K562 (cell line): ENCODE measurements around the gene ZNF582. TPM values are rescaled to one million over a fixed set of nuclear protein-coding genes. Genes with fewer than 3 reads are reported as not detected.

Source experiments
- CBX5 ChIP-seq: IDR thresholded peaks from 2 replicates; pipeline ENCODE4 v1.6.1; 2014; ENCODE audit warnings: low read depth, borderline replicate concordance
- GABPB1 ChIP-seq: sonication (generic); formaldehyde crosslinking; IDR thresholded peaks from 2 replicates; pipeline ENCODE4 v1.8.0; 2022; ENCODE audit warnings: mild to moderate bottlenecking, missing genetic modification reagents
- GATAD2B ChIP-seq: fragments of 450-650 bp; IDR thresholded peaks from 2 replicates; pipeline ENCODE4 v1.6.1; 2017; ENCODE audit warnings: mild to moderate bottlenecking, borderline replicate concordance
- HEY1 ChIP-seq: fragments of 250-450 bp; sonication (Bioruptor Pico); IDR thresholded peaks from 2 replicates; pipeline ENCODE4 v1.5.0; 2020; ENCODE audit warnings: mild to moderate bottlenecking, moderate library complexity, borderline replicate concordance
- HNRNPH1 ChIP-seq: fragments of 200-400 bp; formaldehyde crosslinking; optimal IDR thresholded peaks from 2 replicates; pipeline ENCODE3; 2017; ENCODE audit warnings: low read depth, mild to moderate bottlenecking, low read length, moderate library complexity
- KLF16 ChIP-seq: IDR thresholded peaks from 2 replicates; pipeline ENCODE4 v1.6.1; 2016; ENCODE audit warnings: antibody characterized with exemption
- MLX ChIP-seq, 2 experiments: fragments of 450-650 bp in 1 of 2; sonication (generic) in 1 of 2; formaldehyde crosslinking; conservative IDR thresholded peaks; 2 replicates each; pipeline versions ENCODE4 v1.4.0 to v1.8.1; 2020 to 2022; ENCODE audit warnings: mild to moderate bottlenecking in 1 of 2, missing genetic modification reagents in 1 of 2
- NR2F6 ChIP-seq: fragments of 450-650 bp; formaldehyde crosslinking; IDR thresholded peaks from 2 replicates; pipeline ENCODE4 v1.4.0; 2020; ENCODE audit warnings: mild to moderate bottlenecking
- RERE ChIP-seq: sonication (generic); formaldehyde crosslinking; IDR thresholded peaks from 2 replicates; pipeline ENCODE4 v1.8.0; 2023; ENCODE audit warnings: missing genetic modification reagents, mild to moderate bottlenecking, borderline replicate concordance
- RNF2 ChIP-seq: sonication (generic); IDR thresholded peaks from 2 replicates; pipeline ENCODE4 v1.6.1; 2016
- SUPT5H ChIP-seq: fragments of 450-650 bp; IDR thresholded peaks from 2 replicates; pipeline ENCODE4 v1.6.1; 2016
- polyA plus RNA-seq, 8 experiments: library from polyadenylated mRNA; depleted of rRNA in 4 of 8; stranded (reverse) in 5 of 8; unstranded in 3 of 8; fragments of >200 nt; fragmentation: Nextera tagmentation in 2 of 8; fragmentation: Illumina TruSeq in 1 of 8; extraction: Ambion mirVana in 2 of 8; extraction: Trizol in 1 of 8; gene quantifications; 2 replicates each; pipeline versions ENCODE4 v1.2.1 to v1.2.3, GENCODE V29; 2011 to 2014; ENCODE audit warnings: inconsistent platforms in 1 of 8, missing spikeins in 1 of 8
- total RNA-seq, 7 experiments: library from RNA; depleted of rRNA in 6 of 7; stranded (reverse); fragments of >200 nt in 6 of 7; fragmentation: Illumina TruSeq in 2 of 7; extraction: Trizol in 2 of 7; gene quantifications; 2 replicates each; pipeline versions ENCODE4 v1.2.1 to v1.2.3, GENCODE V29; 2011 to 2021; ENCODE audit warnings: low replicate concordance in 1 of 7
- TF ChIP-seq, protein P1 (sequence below): sonication (generic); formaldehyde crosslinking; IDR thresholded peaks from 2 replicates; pipeline ENCODE4 v1.8.0; 2022; ENCODE audit warnings: missing genetic modification reagents, mild to moderate bottlenecking, borderline replicate concordance
- TF ChIP-seq, protein P2 (sequence below): fragments of 250-450 bp; sonication (Bioruptor Pico); IDR thresholded peaks from 2 replicates; pipeline ENCODE4 v1.5.0; 2020; ENCODE audit warnings: mild to moderate bottlenecking, borderline replicate concordance
- TF ChIP-seq, protein P3 (sequence below): fragments of 450-650 bp; formaldehyde crosslinking; IDR thresholded peaks from 2 replicates; pipeline ENCODE4 v1.4.0; 2022; ENCODE audit warnings: missing genetic modification characterization

The ZNF582 gene
- total and polyA plus RNA-seq, 9 of the 15 experiments (the other 6 are each of a cell fraction or from before 2014, with no cell fraction given): 0.72 to 3.3 (median 1.6) TPM

DNA sequence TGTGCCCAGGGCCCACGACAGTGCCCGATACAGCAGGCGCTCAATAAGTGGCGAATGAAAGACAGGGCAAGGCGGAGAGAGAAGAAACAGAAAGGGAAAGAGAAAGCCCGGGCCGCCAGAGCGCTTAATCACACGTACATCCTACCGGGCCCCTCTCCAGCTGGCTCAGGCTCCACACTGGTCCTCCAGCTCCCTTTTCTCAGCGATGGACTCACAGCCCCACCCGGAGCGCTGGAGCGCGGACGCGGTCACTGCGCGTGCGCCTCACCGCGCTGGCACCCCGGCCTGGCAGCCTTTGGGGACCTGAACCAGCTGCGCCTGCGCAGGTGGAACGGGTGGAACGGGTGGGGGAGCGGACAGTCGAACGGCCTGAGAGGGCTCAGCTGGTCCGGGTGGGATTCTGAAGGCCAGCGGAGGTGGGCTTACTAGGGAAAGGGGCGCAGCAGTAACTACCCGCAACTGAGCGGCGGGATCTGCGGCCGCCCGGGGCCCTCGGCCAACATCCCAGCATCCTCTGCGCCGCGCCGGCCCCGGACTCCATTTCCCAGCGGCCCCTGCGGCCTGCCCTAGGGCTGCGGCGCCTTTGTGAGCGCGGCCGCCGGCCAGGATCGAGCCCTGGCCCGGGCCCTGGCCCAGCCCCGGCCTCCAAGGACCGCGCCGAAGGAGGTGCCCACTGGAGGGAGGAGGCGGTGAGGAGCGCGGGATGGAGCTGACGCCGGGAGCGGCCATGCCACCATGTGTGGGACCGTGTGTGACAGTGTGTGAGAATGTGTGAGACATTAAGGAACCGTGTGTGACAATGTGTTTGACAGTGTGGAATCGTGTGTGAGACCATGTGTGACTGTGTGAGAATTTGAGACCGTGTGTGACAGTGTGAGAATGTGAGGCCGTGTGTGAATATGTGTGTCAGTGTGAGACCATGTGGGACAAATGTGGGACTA is 10.7 kb upstream of the ZNF582 start, which contains the start of gene ZNF583 (continued):
- TF ChIP-seq, protein P1, sequence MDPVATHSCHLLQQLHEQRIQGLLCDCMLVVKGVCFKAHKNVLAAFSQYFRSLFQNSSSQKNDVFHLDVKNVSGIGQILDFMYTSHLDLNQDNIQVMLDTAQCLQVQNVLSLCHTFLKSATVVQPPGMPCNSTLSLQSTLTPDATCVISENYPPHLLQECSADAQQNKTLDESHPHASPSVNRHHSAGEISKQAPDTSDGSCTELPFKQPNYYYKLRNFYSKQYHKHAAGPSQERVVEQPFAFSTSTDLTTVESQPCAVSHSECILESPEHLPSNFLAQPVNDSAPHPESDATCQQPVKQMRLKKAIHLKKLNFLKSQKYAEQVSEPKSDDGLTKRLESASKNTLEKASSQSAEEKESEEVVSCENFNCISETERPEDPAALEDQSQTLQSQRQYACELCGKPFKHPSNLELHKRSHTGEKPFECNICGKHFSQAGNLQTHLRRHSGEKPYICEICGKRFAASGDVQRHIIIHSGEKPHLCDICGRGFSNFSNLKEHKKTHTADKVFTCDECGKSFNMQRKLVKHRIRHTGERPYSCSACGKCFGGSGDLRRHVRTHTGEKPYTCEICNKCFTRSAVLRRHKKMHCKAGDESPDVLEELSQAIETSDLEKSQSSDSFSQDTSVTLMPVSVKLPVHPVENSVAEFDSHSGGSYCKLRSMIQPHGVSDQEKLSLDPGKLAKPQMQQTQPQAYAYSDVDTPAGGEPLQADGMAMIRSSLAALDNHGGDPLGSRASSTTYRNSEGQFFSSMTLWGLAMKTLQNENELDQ (CRISPR knock-in tag): 0 out of 2 replicates have a peak, but pooled peaks have one; percentile 52
- TF ChIP-seq NR2F6 (no peak), HEY1 (CRISPR knock-in tag) (no peak), SUPT5H (0 out of 2 replicates have a peak, but pooled peaks have one; percentile 59), CBX5 (no peak), HNRNPH1 (no peak), RERE (CRISPR knock-in tag) (no peak), GATAD2B (no peak), GABPB1 (peak; percentile 78), MLX (CRISPR knock-in tag; conservative IDR thresholded peaks at IDR 0.05) (no peak), KLF16 (no peak), RNF2 (no peak)
- TF ChIP-seq, protein P2, sequence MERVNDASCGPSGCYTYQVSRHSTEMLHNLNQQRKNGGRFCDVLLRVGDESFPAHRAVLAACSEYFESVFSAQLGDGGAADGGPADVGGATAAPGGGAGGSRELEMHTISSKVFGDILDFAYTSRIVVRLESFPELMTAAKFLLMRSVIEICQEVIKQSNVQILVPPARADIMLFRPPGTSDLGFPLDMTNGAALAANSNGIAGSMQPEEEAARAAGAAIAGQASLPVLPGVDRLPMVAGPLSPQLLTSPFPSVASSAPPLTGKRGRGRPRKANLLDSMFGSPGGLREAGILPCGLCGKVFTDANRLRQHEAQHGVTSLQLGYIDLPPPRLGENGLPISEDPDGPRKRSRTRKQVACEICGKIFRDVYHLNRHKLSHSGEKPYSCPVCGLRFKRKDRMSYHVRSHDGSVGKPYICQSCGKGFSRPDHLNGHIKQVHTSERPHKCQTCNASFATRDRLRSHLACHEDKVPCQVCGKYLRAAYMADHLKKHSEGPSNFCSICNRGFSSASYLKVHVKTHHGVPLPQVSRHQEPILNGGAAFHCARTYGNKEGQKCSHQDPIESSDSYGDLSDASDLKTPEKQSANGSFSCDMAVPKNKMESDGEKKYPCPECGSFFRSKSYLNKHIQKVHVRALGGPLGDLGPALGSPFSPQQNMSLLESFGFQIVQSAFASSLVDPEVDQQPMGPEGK (CRISPR knock-in tag): no peak
- TF ChIP-seq, protein P3, sequence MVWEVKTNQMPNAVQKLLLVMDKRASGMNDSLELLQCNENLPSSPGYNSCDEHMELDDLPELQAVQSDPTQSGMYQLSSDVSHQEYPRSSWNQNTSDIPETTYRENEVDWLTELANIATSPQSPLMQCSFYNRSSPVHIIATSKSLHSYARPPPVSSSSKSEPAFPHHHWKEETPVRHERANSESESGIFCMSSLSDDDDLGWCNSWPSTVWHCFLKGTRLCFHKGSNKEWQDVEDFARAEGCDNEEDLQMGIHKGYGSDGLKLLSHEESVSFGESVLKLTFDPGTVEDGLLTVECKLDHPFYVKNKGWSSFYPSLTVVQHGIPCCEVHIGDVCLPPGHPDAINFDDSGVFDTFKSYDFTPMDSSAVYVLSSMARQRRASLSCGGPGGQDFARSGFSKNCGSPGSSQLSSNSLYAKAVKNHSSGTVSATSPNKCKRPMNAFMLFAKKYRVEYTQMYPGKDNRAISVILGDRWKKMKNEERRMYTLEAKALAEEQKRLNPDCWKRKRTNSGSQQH: 0 out of 2 replicates have a peak, but pooled peaks have one; percentile 44
